ENCODE results near the gene CCDC110. TPM values are rescaled to one million over a fixed set of nuclear protein-coding genes. Genes with fewer than 3 reads are reported as not detected.

Gene CCDC110
- total and polyA plus RNA-seq, 9 of the 15 experiments (the other 6 are each of a cell fraction or from before 2014, with no cell fraction given), result 0.04 to 0.35 (median 0.07) TPM; not detected in 4

DNA sequence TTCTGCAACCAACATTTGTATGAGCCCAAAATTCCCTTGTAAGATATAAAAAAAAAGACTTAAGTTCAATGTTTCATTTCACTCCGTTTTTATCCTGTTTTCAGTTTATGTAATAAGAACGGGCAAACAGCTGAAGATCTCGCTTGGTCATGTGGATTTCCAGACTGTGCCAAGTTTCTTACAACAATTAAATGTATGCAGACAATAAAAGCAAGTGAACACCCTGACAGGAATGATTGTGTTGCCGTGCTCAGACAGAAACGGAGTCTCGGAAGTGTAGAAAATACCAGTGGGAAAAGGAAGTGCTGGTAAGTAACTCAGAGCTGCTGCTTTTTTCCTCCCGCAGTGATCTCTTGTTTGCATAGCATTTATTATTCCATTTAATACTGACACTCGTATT, 72.1 kb downstream of the CCDC110 start:
- no peak overlapping the region for H3K27ac ChIP-seq (ENCODE audit: extremely low read depth, low read depth, low read length)
- peaks cover 26% of the 10 kb centered on the region for H3K79me2 ChIP-seq (ENCODE audit: control insufficient read depth, insufficient read depth, low read length)
- WGBS (ENCODE audit: insufficient coverage, low coverage, missing lambda C conversion rate), result 78% methylated on average over 8 of the region's 8 CpGs
- no peak for FAIRE-seq
- in situ Hi-C loops (cut with MboI), result loop anchor here (10.0 kb wide), 1 partner anchor 195 kb away; the partner anchor contains the start of genes CFAP97 and SNX25
- H3K27me3 ChIP-seq (ENCODE audit: control insufficient read depth in 2 of 2, insufficient read depth in 2 of 2, low read length in 2 of 2), result no peaks in the 10 kb centered on the region
- TF ChIP-seq GABPB2 (CRISPR knock-in tag; conservative IDR thresholded peaks at IDR 0.05), result no peak
- peak overlapping the region in 1 of 2 experiments; percentile 28; a peak in 1 of 4 replicates for H3K9ac ChIP-seq (ENCODE audit: insufficient read depth in 1 of 2, low read depth in 2 of 2, low read length in 2 of 2)
- peaks cover 53% of the 10 kb centered on the region for H3K36me3 ChIP-seq (ENCODE audit: control insufficient read depth, insufficient read depth, low read length)
- H3K9me3 ChIP-seq (replicated peaks; ENCODE audit: control insufficient read depth, insufficient read depth, low read depth, low read length), result no peaks in the 10 kb centered on the region
- DNase-seq (ENCODE audit: extremely low read depth in 1 of 4, low spot score in 3 of 4), result no peak
- H2AFZ ChIP-seq (ENCODE audit: low read depth, low read length), result no peak overlapping the region
- BruUV-seq (replicated peaks), result no TSS peak
- no peak overlapping the region for H3K4me3 ChIP-seq
- no peak for ATAC-seq
- ChIA-PET CTCF (ENCODE audit: low intra/inter-chr PET ratio) (no interaction called here), POLR2A (no interaction called here)
- H3K4me1 ChIP-seq (replicated peaks in 1 of 2; ENCODE audit: control insufficient read depth in 2 of 2, insufficient read depth in 2 of 2, low read length in 2 of 2), result peaks cover 2 to 20% of the 10 kb centered on the region in 2 experiments; a peak in 4 of 5 replicates
- peak overlapping the region; percentile 39 for H3K4me2 ChIP-seq (ENCODE audit: insufficient read depth, low read length)
- intact Hi-C loops (cut with micrococcal nuclease), result loop anchor here (5.0 kb wide), 1 partner anchor 82 kb away; no protein-coding TSS in a partner anchor
- no peaks in the 10 kb centered on the region for H4K20me1 ChIP-seq (replicated peaks; ENCODE audit: control insufficient read depth, insufficient read depth, low read length)
- no peaks in the 10 kb centered on the region for H3K9me1 ChIP-seq (ENCODE audit: control insufficient read depth, insufficient read depth, low read length)

DNA sequence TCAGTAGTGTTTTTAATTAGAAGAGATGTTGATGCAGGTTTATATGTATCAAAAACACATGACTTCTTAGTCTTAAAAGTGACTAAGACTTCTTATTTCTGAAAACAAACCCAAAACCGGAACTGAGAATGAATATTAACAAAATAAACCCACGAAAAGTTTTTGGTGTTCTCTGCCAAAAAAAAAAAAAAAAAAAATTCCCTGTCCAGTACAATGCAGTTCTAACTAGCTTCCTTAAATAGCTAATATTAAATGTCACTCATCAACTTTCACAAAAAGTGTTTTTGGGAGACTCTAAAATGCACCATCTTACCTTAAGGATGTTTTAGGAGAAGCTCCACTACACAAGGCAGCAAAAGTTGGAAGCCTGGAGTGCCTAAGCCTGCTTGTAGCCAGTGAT, 72.9 kb downstream of the CCDC110 start:
- ChIA-PET CTCF (ENCODE audit: low intra/inter-chr PET ratio) (no interaction called here), POLR2A (interaction anchor here (0.6 kb wide), 1 partner anchor 1701 kb away, joined by 3 read pairs; no protein-coding TSS in a partner anchor)
- Histone ChIP-seq H3K4me3 (no peak overlapping the region), H3K36me3 (ENCODE audit: control insufficient read depth, insufficient read depth, low read length) (peaks cover 53% of the 10 kb centered on the region), H3K27me3 (ENCODE audit: control insufficient read depth in 2 of 2, insufficient read depth in 2 of 2, low read length in 2 of 2) (no peaks in the 10 kb centered on the region), H3K4me1 (replicated peaks in 1 of 2; ENCODE audit: control insufficient read depth in 2 of 2, insufficient read depth in 2 of 2, low read length in 2 of 2) (peaks cover 2 to 20% of the 10 kb centered on the region in 2 experiments; a peak in 4 of 5 replicates), H4K20me1 (replicated peaks; ENCODE audit: control insufficient read depth, insufficient read depth, low read length) (no peaks in the 10 kb centered on the region), H3K9ac (ENCODE audit: insufficient read depth in 1 of 2, low read depth in 2 of 2, low read length in 2 of 2) (peak overlapping the region in 1 of 2 experiments; percentile 28; a peak in 2 of 4 replicates), H3K9me1 (ENCODE audit: control insufficient read depth, insufficient read depth, low read length) (no peaks in the 10 kb centered on the region), H2AFZ (ENCODE audit: low read depth, low read length) (no peak overlapping the region), H3K9me3 (replicated peaks; ENCODE audit: control insufficient read depth, insufficient read depth, low read depth, low read length) (no peaks in the 10 kb centered on the region), H3K79me2 (ENCODE audit: control insufficient read depth, insufficient read depth, low read length) (peaks cover 35% of the 10 kb centered on the region), H3K4me2 (ENCODE audit: insufficient read depth, low read length) (peak overlapping the region; percentile 39), H3K27ac (ENCODE audit: extremely low read depth, low read depth, low read length) (no peak overlapping the region)
- DNase-seq (ENCODE audit: extremely low read depth in 1 of 4, low spot score in 3 of 4), result no peak
- TF ChIP-seq ZBTB7A (IDR thresholded peaks at IDR 0.05; ENCODE audit: borderline replicate concordance, control insufficient read depth, low read depth, low read length) (no peak), NCOA6 (IDR thresholded peaks at IDR 0.05) (no peak), NFE2 (IDR thresholded peaks at IDR 0.05; ENCODE audit: low read depth) (no peak), FIP1L1 (IDR thresholded peaks at IDR 0.05; ENCODE audit: low read depth, low read length, poor library complexity, severe bottlenecking) (no peak)
- TF ChIP-seq, protein P1, sequence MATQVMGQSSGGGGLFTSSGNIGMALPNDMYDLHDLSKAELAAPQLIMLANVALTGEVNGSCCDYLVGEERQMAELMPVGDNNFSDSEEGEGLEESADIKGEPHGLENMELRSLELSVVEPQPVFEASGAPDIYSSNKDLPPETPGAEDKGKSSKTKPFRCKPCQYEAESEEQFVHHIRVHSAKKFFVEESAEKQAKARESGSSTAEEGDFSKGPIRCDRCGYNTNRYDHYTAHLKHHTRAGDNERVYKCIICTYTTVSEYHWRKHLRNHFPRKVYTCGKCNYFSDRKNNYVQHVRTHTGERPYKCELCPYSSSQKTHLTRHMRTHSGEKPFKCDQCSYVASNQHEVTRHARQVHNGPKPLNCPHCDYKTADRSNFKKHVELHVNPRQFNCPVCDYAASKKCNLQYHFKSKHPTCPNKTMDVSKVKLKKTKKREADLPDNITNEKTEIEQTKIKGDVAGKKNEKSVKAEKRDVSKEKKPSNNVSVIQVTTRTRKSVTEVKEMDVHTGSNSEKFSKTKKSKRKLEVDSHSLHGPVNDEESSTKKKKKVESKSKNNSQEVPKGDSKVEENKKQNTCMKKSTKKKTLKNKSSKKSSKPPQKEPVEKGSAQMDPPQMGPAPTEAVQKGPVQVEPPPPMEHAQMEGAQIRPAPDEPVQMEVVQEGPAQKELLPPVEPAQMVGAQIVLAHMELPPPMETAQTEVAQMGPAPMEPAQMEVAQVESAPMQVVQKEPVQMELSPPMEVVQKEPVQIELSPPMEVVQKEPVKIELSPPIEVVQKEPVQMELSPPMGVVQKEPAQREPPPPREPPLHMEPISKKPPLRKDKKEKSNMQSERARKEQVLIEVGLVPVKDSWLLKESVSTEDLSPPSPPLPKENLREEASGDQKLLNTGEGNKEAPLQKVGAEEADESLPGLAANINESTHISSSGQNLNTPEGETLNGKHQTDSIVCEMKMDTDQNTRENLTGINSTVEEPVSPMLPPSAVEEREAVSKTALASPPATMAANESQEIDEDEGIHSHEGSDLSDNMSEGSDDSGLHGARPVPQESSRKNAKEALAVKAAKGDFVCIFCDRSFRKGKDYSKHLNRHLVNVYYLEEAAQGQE (IDR thresholded peaks at IDR 0.05; ENCODE audit: borderline replicate concordance), result 0 out of 2 replicates have a peak, but pooled peaks have one; percentile 14
- TF ChIP-seq, protein P1 (CRISPR knock-in tag; IDR thresholded peaks at IDR 0.05; ENCODE audit: low read depth), result no peak
- BruUV-seq (replicated peaks), result no TSS peak
- intact Hi-C loops (cut with micrococcal nuclease) (loop anchor here (5.0 kb wide), 1 partner anchor 81 kb away; no protein-coding TSS in a partner anchor), in situ Hi-C loops (cut with MboI) (loop anchor here (10.0 kb wide), 1 partner anchor 194 kb away; the partner anchor contains the start of genes CFAP97 and SNX25)
- 69% methylated on average over 2 of the region's 2 CpGs for WGBS (ENCODE audit: insufficient coverage, low coverage, missing lambda C conversion rate)
- ATAC-seq, result no peak
- FAIRE-seq, result no peak

All from K562 (cell line).